Naive thymus-derived CD4-positive, alpha-beta T cell (primary cell): ENCODE results near the gene MEIG1. TPM values are rescaled to one million over a fixed set of nuclear protein-coding genes. Genes with fewer than 3 reads are reported as not detected.

ENCODE experiments used
- ATAC-seq: fragments of 150-1000 bp; cut with Tn5 transposase; 2 replicates; pipeline ENCODE4 v1.10.0; 2021; ENCODE audit warnings: mild to moderate bottlenecking, moderate library complexity
- CTCF ChIA-PET: fragments of 350-600 bp; sonication (Branson Sonifier 250); formaldehyde crosslinking; loops from one replicate; lab custom pipeline; 2021; ENCODE audit warnings: antibody characterized with exemption; lab: Charles Lee
- POLR2A ChIA-PET: fragments of 350-600 bp; sonication (Branson Sonifier 250); formaldehyde crosslinking; loops from one replicate; lab custom pipeline; 2021; ENCODE audit warnings: antibody characterized with exemption, inconsistent platforms; lab: Charles Lee
- DNase-seq, 9 donors: peaks; one replicate each; pipeline versions ENCODE4 v3.0.0 to v3.0.0-alpha.2; 2020 to 2022; ENCODE audit warnings: mixed read lengths in 1 of 9
- H3K27ac ChIP-seq: one replicate; pipeline ENCODE4 v1.7.0; 2013; ENCODE audit warnings: mild to moderate bottlenecking, low read depth, low read length, moderate library complexity
- H3K27me3 ChIP-seq, 2 donors: one replicate each; pipeline ENCODE4 v1.7.0; 2013; ENCODE audit warnings: low read length in 2 of 2, mild to moderate bottlenecking in 2 of 2, moderate library complexity in 2 of 2; ENCODE audit not compliant: control insufficient read depth in 2 of 2, insufficient read depth in 2 of 2
- H3K36me3 ChIP-seq, 3 experiments: 1 replicate in 2 of 3; 2 replicates in 1 of 3; pipeline ENCODE4 v1.7.0; 2013; ENCODE audit warnings: low read length in 3 of 3, mild to moderate bottlenecking in 3 of 3, moderate library complexity in 1 of 3; ENCODE audit not compliant: insufficient read depth in 3 of 3, control insufficient read depth in 2 of 3
- H3K4me1 ChIP-seq, 2 donors: one replicate each; pipeline ENCODE4 v1.7.0; 2013; ENCODE audit warnings: low read length in 2 of 2, mild to moderate bottlenecking in 2 of 2, moderate library complexity in 1 of 2; ENCODE audit not compliant: control insufficient read depth in 2 of 2, insufficient read depth in 2 of 2
- H3K4me3 ChIP-seq: 2 replicates; pipeline ENCODE4 v1.7.0; 2013; ENCODE audit warnings: mild to moderate bottlenecking, low read length
- H3K9me3 ChIP-seq, 3 experiments: 1 replicate in 2 of 3; 2 replicates in 1 of 3; pipeline ENCODE4 v1.7.0; 2013; ENCODE audit warnings: low read length in 3 of 3; ENCODE audit not compliant: control insufficient read depth in 2 of 3
- H3K27ac Mint-ChIP-seq, 9 donors: one replicate each; pipeline ENCODE4 v1.8.0; 2020 to 2022; ENCODE audit warnings: mixed read lengths in 9 of 9, mild to moderate bottlenecking in 8 of 9, moderate library complexity in 5 of 9, inconsistent platforms in 2 of 9
- H3K27me3 Mint-ChIP-seq, 5 donors: one replicate each; pipeline ENCODE4 v1.8.0; 2021 to 2022; ENCODE audit warnings: mixed read lengths in 5 of 5, mild to moderate bottlenecking in 1 of 5
- H3K36me3 Mint-ChIP-seq, 5 donors: one replicate each; pipeline ENCODE4 v1.8.0; 2020 to 2022; ENCODE audit warnings: mixed read lengths in 5 of 5, mild to moderate bottlenecking in 3 of 5, inconsistent platforms in 1 of 5
- H3K4me1 Mint-ChIP-seq, 7 donors: one replicate each; pipeline ENCODE4 v1.8.0; 2020 to 2022; ENCODE audit warnings: mixed read lengths in 7 of 7, mild to moderate bottlenecking in 3 of 7, inconsistent platforms in 1 of 7
- H3K4me3 Mint-ChIP-seq, 10 donors: one replicate each; pipeline ENCODE4 v1.8.0; 2020 to 2022; ENCODE audit warnings: mild to moderate bottlenecking in 10 of 10, mixed read lengths in 10 of 10, moderate library complexity in 6 of 10, inconsistent platforms in 2 of 10
- H3K9me3 Mint-ChIP-seq, 11 donors: one replicate each; pipeline ENCODE4 v1.8.0; 2020 to 2022; ENCODE audit warnings: mixed read lengths in 11 of 11, mild to moderate bottlenecking in 4 of 11, inconsistent platforms in 1 of 11, moderate library complexity in 1 of 11
- intact Hi-C, 2 donors: fragments of 100-400 bp; cut with micrococcal nuclease; formaldehyde crosslinking; loops; one replicate each; pipeline ENCODE4 v1.15.1; 2023
- polyA plus RNA-seq, 2 donors: library from polyadenylated mRNA; unstranded; fragments of 300-500 nt; fragmentation: Illumina TruSeq; gene quantifications; one replicate each; pipeline ENCODE4 v1.2.3, GENCODE V29; 2021
- total RNA-seq, 6 experiments: library from RNA in 5 of 6; stranded (reverse) in 5 of 6; gene quantifications; 1 replicate in 5 of 6; 2 replicates in 1 of 6; pipeline ENCODE4 v1.2.3 and lab custom pipeline; 2021 to 2026

The MEIG1 gene
- total and polyA plus RNA-seq, 7 experiments from 2014 or later = 1.2 to 1.9 (median 1.3) TPM; not detected in 4

DNA sequence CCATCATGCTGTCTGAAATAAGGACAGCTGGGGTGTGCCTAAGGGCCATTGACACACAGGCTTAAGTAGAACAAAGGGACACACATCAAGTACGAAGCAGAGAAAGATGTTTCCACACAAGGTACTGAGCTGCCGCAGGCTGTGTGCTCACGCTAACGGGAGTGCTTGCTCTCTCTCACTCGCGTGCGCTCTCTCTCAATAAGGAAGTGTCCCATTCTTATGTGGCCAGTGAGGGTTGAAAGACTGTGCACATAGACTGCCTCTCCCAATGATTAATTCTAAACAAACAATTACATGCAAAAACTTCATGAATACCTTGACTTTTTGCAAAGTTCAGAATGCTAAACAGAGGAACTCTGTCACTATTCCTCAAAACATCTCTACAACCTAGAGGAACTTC is 35.2 kb upstream of the MEIG1 start:
- H3K36me3 ChIP-seq = peaks cover 9 to 80% (median 40%) of the 10 kb centered on the region in 3 experiments
- Mint-ChIP-seq H3K9me3 (peaks cover 0 to 5% (median 0%) of the 10 kb centered on the region in 11 donors), H3K27ac (no peak overlapping the region), H3K27me3 (no peaks in the 10 kb centered on the region), H3K4me3 (no peak overlapping the region), H3K4me1 (peaks cover 0 to 14% (median 0%) of the 10 kb centered on the region in 7 donors), H3K36me3 (peaks cover 38 to 80% (median 68%) of the 10 kb centered on the region in 5 donors)
- intact Hi-C loops = no loop called here
- no peaks in the 10 kb centered on the region for H3K9me3 ChIP-seq
- ChIA-PET POLR2A (no interaction called here), CTCF (no interaction called here)
- H3K27me3 ChIP-seq = no peaks in the 10 kb centered on the region
- H3K27ac ChIP-seq = no peak overlapping the region
- H3K4me3 ChIP-seq = no peak overlapping the region
- no peak for DNase-seq
- no peak for ATAC-seq
- H3K4me1 ChIP-seq = no peaks in the 10 kb centered on the region

DNA sequence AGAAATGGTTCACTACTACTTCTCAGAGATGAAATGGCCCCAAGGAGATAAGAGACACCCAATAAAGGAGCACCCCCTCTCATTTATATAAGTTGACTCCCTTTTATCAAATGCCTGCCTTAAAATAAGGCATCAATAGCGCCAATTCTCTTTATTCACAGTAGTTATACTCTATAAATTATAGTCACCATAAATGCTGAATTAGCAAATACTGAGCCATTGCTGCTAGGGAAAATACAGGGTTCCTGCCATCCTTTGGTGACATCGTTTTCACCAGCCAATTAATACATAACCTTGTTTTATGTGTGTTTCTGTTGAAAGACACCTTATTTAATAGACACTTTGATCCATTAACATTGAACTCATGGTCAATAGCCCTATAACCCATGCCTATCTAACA is 33.9 kb upstream of the MEIG1 start:
- H3K4me1 ChIP-seq = no peaks in the 10 kb centered on the region
- H3K36me3 ChIP-seq = peaks cover 5 to 70% (median 31%) of the 10 kb centered on the region in 3 experiments
- H3K9me3 ChIP-seq = no peaks in the 10 kb centered on the region
- no peak overlapping the region for H3K27ac ChIP-seq
- Mint-ChIP-seq H3K27ac (no peak overlapping the region), H3K36me3 (peaks cover 28 to 67% (median 55%) of the 10 kb centered on the region in 5 donors), H3K9me3 (peaks cover 0 to 3% (median 0%) of the 10 kb centered on the region in 11 donors), H3K4me3 (no peak overlapping the region), H3K27me3 (no peaks in the 10 kb centered on the region), H3K4me1 (peaks cover 0 to 6% (median 0%) of the 10 kb centered on the region in 7 donors)
- CTCF ChIA-PET = no interaction called here
- intact Hi-C loops = no loop called here
- POLR2A ChIA-PET = no interaction called here
- DNase-seq (no peak), ATAC-seq (no peak)
- no peaks in the 10 kb centered on the region for H3K27me3 ChIP-seq
- H3K4me3 ChIP-seq = no peak overlapping the region

GRCh38 chr10:14926061-14926470 is 33.1 kb upstream of the MEIG1 start:
- Mint-ChIP-seq H3K9me3 (peaks cover 0 to 3% (median 0%) of the 10 kb centered on the region in 11 donors), H3K4me3 (no peak overlapping the region), H3K27ac (peak overlapping the region in 1 of 9 donors; percentile 41), H3K4me1 (peaks cover 0 to 6% (median 0%) of the 10 kb centered on the region in 7 donors), H3K36me3 (peaks cover 28 to 65% (median 50%) of the 10 kb centered on the region in 5 donors), H3K27me3 (no peaks in the 10 kb centered on the region)
- Histone ChIP-seq H3K4me1 (no peaks in the 10 kb centered on the region), H3K36me3 (peaks cover 9 to 69% (median 32%) of the 10 kb centered on the region in 3 experiments), H3K9me3 (no peaks in the 10 kb centered on the region), H3K27ac (no peak overlapping the region), H3K27me3 (no peaks in the 10 kb centered on the region), H3K4me3 (no peak overlapping the region)
- CTCF ChIA-PET = no interaction called here
- POLR2A ChIA-PET = no interaction called here
- ATAC-seq (no peak), DNase-seq (no peak)
- intact Hi-C loops = no loop called here

DNA sequence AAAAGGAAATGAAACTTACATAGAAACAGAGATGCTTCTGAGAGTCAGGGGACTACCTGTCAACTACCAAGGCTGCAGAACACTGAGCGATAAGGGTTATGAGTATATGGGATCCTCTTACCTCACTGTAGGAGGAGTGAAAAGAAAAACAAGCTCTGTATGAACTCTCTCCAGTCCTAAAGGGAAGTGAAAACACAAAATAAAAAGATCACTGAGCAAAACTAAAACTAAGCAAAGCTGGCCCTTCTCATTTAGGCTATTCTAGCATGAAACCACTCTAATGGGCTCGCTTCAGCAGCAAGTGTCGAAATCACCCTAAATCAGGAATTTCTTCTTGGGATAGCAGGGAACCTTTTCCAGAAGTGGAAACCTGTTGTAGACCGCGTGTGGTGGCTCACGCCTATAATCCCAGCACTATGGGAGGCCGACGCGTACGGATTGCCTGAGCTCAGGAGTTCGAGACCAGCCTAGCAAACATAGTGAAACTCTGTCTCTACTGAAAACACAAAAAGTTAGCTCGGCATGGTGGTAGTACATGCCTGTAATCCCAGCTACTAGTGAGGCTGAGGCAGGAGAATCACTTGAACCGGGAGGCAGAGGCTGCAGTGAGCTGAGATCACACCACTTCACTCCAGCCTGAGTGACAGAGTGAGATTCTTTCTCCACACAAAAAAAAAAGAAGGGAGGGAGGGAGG is 32.3 kb upstream of the MEIG1 start:
- POLR2A ChIA-PET = no interaction called here

GRCh38 chr10:14930610-14931009 is 28.6 kb upstream of the MEIG1 start:
- ATAC-seq = no peak
- Mint-ChIP-seq H3K36me3 (peaks cover 14 to 62% (median 39%) of the 10 kb centered on the region in 5 donors), H3K9me3 (no peaks in the 10 kb centered on the region), H3K27ac (no peak overlapping the region), H3K27me3 (no peaks in the 10 kb centered on the region), H3K4me1 (peaks cover 0 to 5% (median 0%) of the 10 kb centered on the region in 7 donors), H3K4me3 (no peak overlapping the region)
- intact Hi-C loops = no loop called here
- POLR2A ChIA-PET = no interaction called here
- CTCF ChIA-PET = no interaction called here
- DNase-seq = no peak
- H3K27me3 ChIP-seq = no peaks in the 10 kb centered on the region
- H3K36me3 ChIP-seq = peaks cover 9 to 74% (median 19%) of the 10 kb centered on the region in 3 experiments
- H3K4me3 ChIP-seq = no peak overlapping the region
- H3K4me1 ChIP-seq = no peaks in the 10 kb centered on the region
- H3K9me3 ChIP-seq = no peaks in the 10 kb centered on the region
- H3K27ac ChIP-seq = no peak overlapping the region

More for the DNA sequence above, 32.3 kb upstream of the MEIG1 start:
- Mint-ChIP-seq H3K9me3 (no peaks in the 10 kb centered on the region), H3K36me3 (peaks cover 22 to 62% (median 44%) of the 10 kb centered on the region in 5 donors), H3K27me3 (no peaks in the 10 kb centered on the region), H3K4me3 (no peak overlapping the region), H3K27ac (peak overlapping the region in 1 of 9 donors; percentile 29), H3K4me1 (peaks cover 0 to 4% (median 0%) of the 10 kb centered on the region in 7 donors)
- CTCF ChIA-PET = no interaction called here
- Histone ChIP-seq H3K27me3 (no peaks in the 10 kb centered on the region), H3K4me1 (no peaks in the 10 kb centered on the region), H3K9me3 (no peaks in the 10 kb centered on the region), H3K4me3 (no peak overlapping the region), H3K36me3 (peaks cover 9 to 69% (median 33%) of the 10 kb centered on the region in 3 experiments), H3K27ac (no peak overlapping the region)
- intact Hi-C loops = no loop called here
- no peak for ATAC-seq
- DNase-seq = no peak

GRCh38 chr10:14936584-14936983 is 22.6 kb upstream of the MEIG1 start:
- no peaks in the 10 kb centered on the region for H3K27me3 ChIP-seq
- DNase-seq (no peak), ATAC-seq (no peak)
- intact Hi-C loops = no loop called here
- H3K36me3 Mint-ChIP-seq = peaks cover 5 to 37% (median 22%) of the 10 kb centered on the region in 5 donors
- no peaks in the 10 kb centered on the region for H3K9me3 ChIP-seq
- POLR2A ChIA-PET = interaction anchor here (0.7 kb wide), 1 partner anchor 58 kb away, joined by 3 read pairs; the partner anchor contains the start of gene SUV39H2
- H3K4me3 ChIP-seq = no peak overlapping the region
- peaks cover 0 to 15% (median 0%) of the 10 kb centered on the region in 7 donors for H3K4me1 Mint-ChIP-seq
- CTCF ChIA-PET = interaction anchor here (0.7 kb wide), 1 partner anchor 38 kb away, joined by 3 read pairs; no protein-coding TSS in a partner anchor
- H3K4me1 ChIP-seq = no peaks in the 10 kb centered on the region
- H3K9me3 Mint-ChIP-seq = no peaks in the 10 kb centered on the region
- no peaks in the 10 kb centered on the region for H3K27me3 Mint-ChIP-seq
- H3K4me3 Mint-ChIP-seq = no peak overlapping the region
- H3K27ac ChIP-seq = no peak overlapping the region
- H3K27ac Mint-ChIP-seq = no peak overlapping the region
- peaks cover 0 to 53% (median under 1%) of the 10 kb centered on the region in 3 experiments for H3K36me3 ChIP-seq
